Activated T-helper 2 cell treated with anti-CD3 and anti-CD28 coated beads, Interferon-gamma antibody, Interleukin-2, Interleukin-4, amounts not matched to agents 10 μg/mL and 5 μg/mL and 100 μg/mL, durations not matched to agents 14 hours and 24 hours and 36 hours (primary cell): ENCODE results near the gene EBF4. TPM values are rescaled to one million over a fixed set of nuclear protein-coding genes. Genes with fewer than 3 reads are reported as not detected.
A peak's percentile ranks its signal among the peaks of the same experiment; 100 is the strongest.
"Not testable (repeated sequence)": the region's sequence is repeated elsewhere in the genome, so short reads cannot be mapped to it uniquely, and the experiment has no call there.

Source experiments
- DNase-seq: peaks from one replicate; pipeline ENCODE4 v3.0.0; 2021; ENCODE audit warnings: low spot score
- H3K27ac Mint-ChIP-seq: one replicate; pipeline ENCODE4 v1.8.0; 2021; ENCODE audit warnings: mixed read lengths
- H3K27me3 Mint-ChIP-seq: one replicate; pipeline ENCODE4 v1.8.0; 2021; ENCODE audit warnings: low read depth, mixed read lengths
- H3K36me3 Mint-ChIP-seq: one replicate; pipeline ENCODE4 v1.8.0; 2021; ENCODE audit warnings: low read depth, mixed read lengths
- H3K4me1 Mint-ChIP-seq: one replicate; pipeline ENCODE4 v1.8.0; 2021; ENCODE audit warnings: low read depth, mixed read lengths
- H3K4me3 Mint-ChIP-seq: one replicate; pipeline ENCODE4 v1.8.0; 2021; ENCODE audit warnings: low read depth, mild to moderate bottlenecking, moderate library complexity, mixed read lengths
- H3K9me3 Mint-ChIP-seq: one replicate; pipeline ENCODE4 v1.8.0; 2021; ENCODE audit warnings: mixed read lengths
- intact Hi-C: fragments of 100-400 bp; cut with micrococcal nuclease; formaldehyde crosslinking; loops from one replicate; pipeline ENCODE4 v1.15.1; 2023
- total RNA-seq: library from RNA; stranded (reverse); gene quantifications from 2 replicates; pipeline ENCODE4 v1.2.3, GENCODE V29; 2022

The EBF4 gene
- total RNA-seq, 1 donor from 2014 or later = 6.0 TPM

DNA sequence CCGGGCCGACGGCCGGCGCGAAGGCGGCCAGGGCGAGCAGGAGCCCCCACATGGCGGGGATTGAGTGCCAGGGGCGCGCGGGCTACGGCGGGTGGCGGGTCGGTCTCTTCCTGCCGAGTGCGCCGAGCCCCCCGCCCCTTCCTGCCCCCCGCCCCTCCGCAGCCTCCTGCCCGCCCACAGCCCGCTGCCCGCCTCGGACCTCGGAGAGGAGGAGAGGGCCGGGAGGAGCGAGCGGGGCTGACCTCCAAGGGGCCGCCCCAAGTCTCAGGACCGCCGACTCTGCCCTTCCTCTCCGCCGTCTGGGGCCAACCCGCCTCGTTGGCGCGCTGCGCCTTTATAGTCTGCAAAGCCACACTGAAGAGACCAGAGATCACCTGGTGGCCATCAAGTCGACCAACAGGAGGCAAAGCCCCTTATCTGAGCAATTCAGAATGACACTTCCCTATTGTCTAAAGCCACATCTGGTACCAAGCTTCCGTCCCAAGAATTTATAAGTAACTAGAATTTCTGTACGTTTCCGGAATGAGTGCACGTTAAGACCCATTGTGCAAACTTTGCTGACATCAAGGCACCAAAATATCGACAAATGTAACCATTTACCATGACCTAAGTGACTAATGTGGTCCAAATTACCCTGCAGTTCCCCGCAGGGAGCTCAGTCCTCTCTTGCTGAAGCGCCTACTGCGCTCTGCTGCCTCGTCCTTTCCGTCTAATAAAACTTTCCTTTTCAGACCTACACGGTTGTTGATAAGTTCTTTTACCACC lies 108.1 kb downstream of the EBF4 start, which contains the start of gene CPXM1:
TSS of gene CPXM1 (minus strand) at position 107 of the 765 bp plus-strand sequence. CDS start at position 52, 55 bp downstream.
- Mint-ChIP-seq H3K27me3 (peaks cover 48% of the 10 kb centered on the region), H3K36me3 (no peaks in the 10 kb centered on the region), H3K4me3 (peak within 1 kb of the TSS; percentile 79), H3K9me3 (no peaks in the 10 kb centered on the region), H3K4me1 (peaks cover 17% of the 10 kb centered on the region), H3K27ac (peak within 1 kb of the TSS; percentile 24)
- DNase-seq = no peak
- intact Hi-C loops = loop anchor here (5.0 kb wide), 1 partner anchor 48 kb away; no protein-coding TSS in a partner anchor

DNA sequence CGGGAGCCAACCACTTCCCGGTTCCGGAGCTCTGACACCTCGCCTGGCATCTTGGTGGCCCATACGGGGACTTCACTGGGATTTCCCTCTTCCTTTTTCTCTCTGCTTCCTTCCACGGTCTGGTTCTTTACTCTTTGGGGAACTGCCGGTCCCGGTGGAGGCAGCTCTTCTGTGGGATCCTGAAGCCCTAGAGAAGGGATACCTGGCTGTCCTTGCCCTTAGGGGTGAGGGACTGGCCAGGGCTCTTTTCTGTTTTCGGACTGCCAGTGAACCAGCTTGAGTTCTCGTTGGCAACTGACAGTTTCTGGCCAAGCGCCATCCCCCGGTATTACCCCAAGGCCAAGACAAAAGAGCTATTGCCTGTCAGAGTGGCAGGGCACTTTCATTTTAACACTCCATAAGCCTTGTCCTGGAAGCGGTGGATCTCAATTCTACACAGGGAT lies 108.7 kb downstream of the EBF4 start:
- H3K27me3 Mint-ChIP-seq = peaks cover 53% of the 10 kb centered on the region
- H3K27ac Mint-ChIP-seq = no peak overlapping the region
- no peaks in the 10 kb centered on the region for H3K36me3 Mint-ChIP-seq
- H3K4me1 Mint-ChIP-seq = peaks cover 17% of the 10 kb centered on the region
- peak overlapping the region; percentile 71 for H3K4me3 Mint-ChIP-seq
- intact Hi-C loops = loop anchor here (5.0 kb wide), 1 partner anchor 49 kb away; no protein-coding TSS in a partner anchor
- no peak for DNase-seq
- H3K9me3 Mint-ChIP-seq = no peaks in the 10 kb centered on the region

DNA sequence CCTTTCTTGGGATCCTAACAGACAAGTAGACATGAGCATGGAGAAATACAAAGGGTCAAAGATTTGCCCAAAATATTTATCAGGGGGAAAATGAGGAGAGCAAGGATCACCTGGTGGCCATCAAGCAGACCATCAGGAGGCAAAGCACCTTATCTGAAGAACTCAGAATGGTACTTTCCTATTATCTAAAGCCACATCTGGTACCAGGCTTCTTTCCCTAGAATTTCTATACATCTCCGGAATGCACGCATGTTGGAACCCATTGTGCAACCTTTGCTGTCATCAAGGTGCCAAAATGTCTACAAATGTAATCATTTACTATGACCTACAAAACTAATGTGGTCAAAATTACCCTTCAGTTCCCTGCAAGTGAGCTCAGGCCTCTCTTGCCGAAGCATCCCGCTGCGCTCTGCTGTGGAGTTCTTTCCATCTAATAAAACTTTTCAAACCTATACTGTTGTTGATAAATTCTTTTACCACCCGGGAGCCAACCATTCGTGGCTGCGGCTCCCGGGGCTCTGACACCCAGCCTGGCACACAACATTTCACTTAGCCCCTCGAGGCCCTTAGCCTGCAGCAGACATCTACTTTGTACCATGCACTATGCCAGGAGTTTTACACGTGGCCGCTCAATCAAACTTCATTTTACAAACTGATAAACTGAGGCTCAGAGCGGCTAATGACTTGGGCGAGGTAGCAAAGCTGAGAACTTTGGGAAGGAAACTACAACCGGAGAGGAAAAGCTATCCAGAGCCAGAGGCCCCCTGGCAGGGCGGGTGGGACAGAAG lies 111.7 kb downstream of the EBF4 start:
- Mint-ChIP-seq H3K36me3 (no peaks in the 10 kb centered on the region), H3K4me3 (no peak overlapping the region), H3K9me3 (no peaks in the 10 kb centered on the region), H3K4me1 (peaks cover 17% of the 10 kb centered on the region), H3K27me3 (peaks cover 64% of the 10 kb centered on the region), H3K27ac (no peak overlapping the region)
- intact Hi-C loops = loop anchor here (5.0 kb wide), 1 partner anchor 52 kb away; no protein-coding TSS in a partner anchor
- DNase-seq = no peak

DNA sequence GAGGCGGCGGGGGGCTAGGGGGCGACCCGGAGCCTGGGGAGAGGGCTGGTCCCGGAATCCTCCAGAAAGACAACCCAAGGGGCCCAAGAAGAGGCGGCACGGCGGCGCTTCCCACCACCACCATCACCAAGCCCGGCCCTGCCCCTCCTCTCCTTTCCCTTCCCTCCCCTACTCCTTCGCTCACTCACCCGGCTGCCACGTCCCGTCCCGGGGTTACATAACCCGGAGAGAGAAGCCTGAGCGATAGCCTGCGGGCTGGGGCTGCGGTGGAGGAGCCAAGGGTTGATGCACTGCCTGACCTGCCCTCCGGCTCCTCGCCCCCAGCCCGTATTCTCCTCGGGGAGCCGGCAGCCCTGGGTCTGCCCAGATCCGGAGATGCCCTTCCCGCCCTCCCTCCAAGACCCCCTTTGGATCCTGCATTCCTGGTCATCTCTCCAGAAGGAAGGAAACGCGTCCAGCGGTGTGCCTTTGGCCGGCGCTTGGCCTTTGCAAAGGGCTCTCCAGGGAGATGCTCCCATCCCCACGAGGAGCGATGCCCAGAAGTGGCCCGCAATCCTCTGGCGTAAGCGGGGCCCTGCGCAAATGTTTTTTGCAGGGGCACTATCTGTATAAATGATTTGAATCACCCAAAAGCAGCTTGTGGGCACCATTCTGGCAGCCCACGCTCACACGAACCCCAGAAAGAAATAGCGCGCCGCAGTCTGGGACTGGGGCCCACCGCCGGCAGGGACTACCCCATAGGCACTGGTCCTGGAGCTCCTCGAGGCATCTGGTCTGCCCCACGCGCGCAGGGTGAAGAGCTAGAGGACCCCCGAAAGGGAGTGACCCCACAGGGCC lies 112.5 kb downstream of the EBF4 start:
- H3K4me1 Mint-ChIP-seq = peaks cover 10% of the 10 kb centered on the region
- peaks cover 56% of the 10 kb centered on the region for H3K27me3 Mint-ChIP-seq
- intact Hi-C loops = loop anchor here (5.0 kb wide), 1 partner anchor 53 kb away; no protein-coding TSS in a partner anchor
- no peaks in the 10 kb centered on the region for H3K9me3 Mint-ChIP-seq
- no peaks in the 10 kb centered on the region for H3K36me3 Mint-ChIP-seq
- no peak overlapping the region for H3K4me3 Mint-ChIP-seq
- no peak overlapping the region for H3K27ac Mint-ChIP-seq
- no peak for DNase-seq

DNA sequence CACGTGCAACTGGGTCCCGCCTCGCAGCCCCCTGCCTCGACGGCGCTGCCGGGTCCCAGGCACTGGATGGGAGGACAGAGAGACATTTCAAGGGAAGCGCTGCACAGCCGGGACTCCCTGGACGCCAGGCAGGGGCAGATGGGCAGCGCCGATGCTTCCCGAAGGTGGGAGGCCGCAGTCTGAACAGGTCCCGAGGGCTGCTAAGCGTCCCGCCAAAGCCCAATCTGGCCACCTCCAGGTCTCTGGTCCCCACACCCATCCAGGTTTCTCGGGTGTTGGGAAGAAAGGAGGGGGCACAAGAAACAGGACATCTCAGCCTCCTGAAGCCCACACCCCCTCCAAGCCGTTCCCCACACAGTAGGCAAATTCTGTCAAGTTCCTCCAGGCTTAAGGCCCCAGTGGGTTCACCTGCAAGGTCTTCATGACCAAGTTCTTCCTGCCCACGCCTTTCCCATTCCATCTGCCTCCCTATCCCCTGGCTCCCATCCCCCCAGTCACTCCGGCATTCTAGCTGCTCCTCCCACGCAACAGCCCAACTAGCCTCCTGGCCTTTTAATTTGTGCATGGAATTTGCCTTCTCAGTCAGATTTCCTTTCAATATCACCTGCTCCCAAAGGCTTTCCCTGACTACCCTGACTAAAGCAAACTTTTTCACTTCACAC lies 113.2 kb downstream of the EBF4 start:
- peaks cover 58% of the 10 kb centered on the region for H3K27me3 Mint-ChIP-seq
- peaks cover 7% of the 10 kb centered on the region for H3K4me1 Mint-ChIP-seq
- no peak overlapping the region for H3K4me3 Mint-ChIP-seq
- no peak for DNase-seq
- no peaks in the 10 kb centered on the region for H3K36me3 Mint-ChIP-seq
- no peak overlapping the region for H3K27ac Mint-ChIP-seq
- no peaks in the 10 kb centered on the region for H3K9me3 Mint-ChIP-seq
- intact Hi-C loops = no loop called here

DNA sequence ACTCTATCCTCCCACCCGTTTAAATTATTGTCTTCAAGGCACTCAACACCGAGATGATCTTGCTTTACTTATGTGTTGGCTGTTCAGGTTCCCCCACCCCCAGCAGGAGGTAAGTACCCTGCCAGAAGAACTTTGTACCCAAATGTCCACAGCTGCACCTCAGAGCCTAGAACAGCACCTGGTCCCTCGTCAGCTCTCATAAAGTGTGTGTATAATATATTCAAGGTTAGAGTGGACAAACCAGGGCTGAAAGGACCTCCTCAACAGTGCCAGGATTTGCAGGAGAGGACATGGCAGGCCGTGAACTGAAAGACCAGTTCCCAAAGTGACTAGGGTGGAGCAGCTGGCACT lies 113.7 kb downstream of the EBF4 start:
- H3K27me3 Mint-ChIP-seq = peaks cover 58% of the 10 kb centered on the region
- DNase-seq = no peak
- no peak overlapping the region for H3K27ac Mint-ChIP-seq
- H3K4me1 Mint-ChIP-seq = peaks cover 3% of the 10 kb centered on the region
- intact Hi-C loops = no loop called here
- H3K4me3 Mint-ChIP-seq = no peak overlapping the region
- H3K36me3 Mint-ChIP-seq = no peaks in the 10 kb centered on the region
- H3K9me3 Mint-ChIP-seq = no peaks in the 10 kb centered on the region

DNA sequence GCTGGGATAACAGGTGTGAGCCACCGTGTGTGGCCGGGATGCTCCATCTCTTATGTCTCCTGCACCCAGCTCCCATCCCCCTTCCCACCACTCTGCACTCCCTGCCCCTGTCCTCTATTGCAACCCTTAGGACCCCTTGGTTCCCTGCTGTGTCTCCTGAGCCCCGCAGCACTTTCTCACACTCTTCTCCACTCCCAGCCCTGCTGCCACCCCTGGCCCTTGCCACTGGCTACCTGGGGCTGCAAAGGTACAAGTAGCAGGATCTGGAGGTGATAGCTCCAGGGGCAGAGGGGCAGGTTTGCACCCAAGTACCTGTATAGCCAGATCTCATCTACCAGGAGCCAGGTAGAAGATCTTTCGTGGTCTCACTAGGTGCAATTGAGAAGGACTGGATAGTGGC lies 114.4 kb downstream of the EBF4 start:
- H3K4me1 Mint-ChIP-seq = no peaks in the 10 kb centered on the region
- H3K27me3 Mint-ChIP-seq = peaks cover 61% of the 10 kb centered on the region
- no peak overlapping the region for H3K4me3 Mint-ChIP-seq
- intact Hi-C loops = no loop called here
- no peaks in the 10 kb centered on the region for H3K36me3 Mint-ChIP-seq
- H3K27ac Mint-ChIP-seq = no peak overlapping the region
- peaks cover 2% of the 10 kb centered on the region for H3K9me3 Mint-ChIP-seq
- DNase-seq = no peak

DNA sequence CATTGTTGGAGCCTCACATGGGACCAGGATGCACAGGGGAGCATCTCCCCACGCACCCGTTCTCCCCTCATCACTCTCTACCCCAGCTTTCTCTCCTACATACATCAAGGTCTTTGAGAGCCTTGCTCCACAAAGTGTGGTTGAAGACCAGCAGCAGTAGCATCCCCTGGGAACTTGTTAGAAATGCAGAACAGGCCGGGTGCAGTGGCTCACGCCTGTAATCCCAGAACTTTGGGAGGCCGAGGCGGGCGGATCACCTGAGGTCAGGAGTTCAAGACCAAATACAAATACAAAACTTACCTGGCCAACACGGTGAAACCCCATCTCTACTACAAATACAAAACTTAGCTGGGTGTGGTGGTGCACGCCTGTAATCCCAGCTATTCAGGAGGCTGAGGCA lies 115.3 kb downstream of the EBF4 start:
- H3K36me3 Mint-ChIP-seq, DNase-seq, H3K4me3 Mint-ChIP-seq, H3K4me1 Mint-ChIP-seq, H3K9me3 Mint-ChIP-seq, intact Hi-C loops, H3K27ac Mint-ChIP-seq: not testable (repeated sequence)
- peaks cover 61% of the 10 kb centered on the region for H3K27me3 Mint-ChIP-seq

DNA sequence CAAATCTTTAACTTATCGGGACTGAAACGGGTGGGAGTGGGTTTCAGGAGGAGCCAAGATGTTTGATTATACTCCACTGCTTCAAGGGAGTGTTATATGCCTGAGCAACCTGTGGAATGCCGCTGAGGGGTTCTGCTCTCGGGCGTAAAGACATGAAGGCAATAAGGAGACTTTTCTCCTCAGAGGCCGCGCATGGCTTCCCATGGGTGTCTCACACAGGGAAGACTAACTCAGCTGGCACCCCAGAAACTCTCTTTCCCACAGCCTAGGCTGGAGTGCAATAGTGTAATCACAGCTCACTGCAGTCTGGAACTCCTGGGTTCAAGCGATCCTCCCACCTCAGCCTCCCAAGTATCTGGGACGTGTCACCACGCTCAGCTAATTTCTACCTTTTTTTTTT lies 117.1 kb downstream of the EBF4 start:
- intact Hi-C loops = no loop called here
- Mint-ChIP-seq H3K27me3 (peaks cover 65% of the 10 kb centered on the region), H3K9me3 (peaks cover 13% of the 10 kb centered on the region), H3K36me3 (no peaks in the 10 kb centered on the region), H3K27ac (no peak overlapping the region), H3K4me1 (no peaks in the 10 kb centered on the region), H3K4me3 (no peak overlapping the region)
- DNase-seq = no peak

Other genes with a start within 250 kb of the EBF4 start
- 506 and 513 TPM in 2 replicates for gene SNRPB, start 222.0 kb upstream of the EBF4 start, total RNA-seq
- gene ZNF343, start 183.9 kb upstream of the EBF4 start, total RNA-seq = 13.5 and 15.4 TPM in 2 replicates
- not detected in 2 replicates for gene TMC2, start 156.2 kb upstream of the EBF4 start, total RNA-seq
- 693 and 705 TPM in 2 replicates for gene NOP56, start 40.1 kb upstream of the EBF4 start, total RNA-seq
- gene IDH3B, start 28.6 kb upstream of the EBF4 start, total RNA-seq = 111 and 112 TPM in 2 replicates
- 1.3 and 1.5 TPM in 2 replicates for gene CPXM1, start 107.8 kb downstream of the EBF4 start, total RNA-seq
- not detected in 2 replicates for gene C20orf141, start 122.2 kb downstream of the EBF4 start, total RNA-seq
- not detected in 2 replicates for gene TMEM239, start 123.6 kb downstream of the EBF4 start, total RNA-seq
- gene PCED1A, start 147.9 kb downstream of the EBF4 start, total RNA-seq = 29.2 and 35.2 TPM in 2 replicates
- 47.4 and 50.1 TPM in 2 replicates for gene VPS16, start 148.0 kb downstream of the EBF4 start, total RNA-seq
- 92.0 TPM in 2 replicates for gene PTPRA, start 180.7 kb downstream of the EBF4 start, total RNA-seq